HG03097 (cell line): ENCODE results near the gene NOVA2.

Experiments
- ATAC-seq: cut with Tn5 transposase; IDR thresholded peaks from one replicate; pipeline ENCODE4 v1.9.1; 2021; ENCODE audit not compliant: unreplicated experiment, low FRiP score

NOVA2 gene

DNA sequence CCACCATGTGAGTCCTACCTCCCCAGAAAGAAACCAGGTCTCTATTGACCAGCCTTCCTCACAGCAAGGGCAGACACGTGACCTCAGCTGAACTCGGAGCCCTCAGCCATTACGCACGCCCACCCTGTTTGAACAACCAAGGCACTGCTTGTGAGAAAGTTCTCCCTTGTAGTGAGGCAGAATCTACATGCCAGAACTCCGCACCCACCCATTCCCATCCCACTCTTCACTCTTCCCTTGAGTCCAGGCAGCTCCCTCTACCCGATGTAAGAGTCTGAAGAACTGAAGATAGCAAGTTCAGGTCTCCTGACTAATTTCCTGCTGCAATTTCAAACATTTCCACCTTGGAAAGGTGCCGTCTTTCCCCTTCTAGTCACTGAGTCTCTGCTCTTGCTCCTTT lies 6.4 kb downstream of the NOVA2 start:
- ATAC-seq: no peak

DNA sequence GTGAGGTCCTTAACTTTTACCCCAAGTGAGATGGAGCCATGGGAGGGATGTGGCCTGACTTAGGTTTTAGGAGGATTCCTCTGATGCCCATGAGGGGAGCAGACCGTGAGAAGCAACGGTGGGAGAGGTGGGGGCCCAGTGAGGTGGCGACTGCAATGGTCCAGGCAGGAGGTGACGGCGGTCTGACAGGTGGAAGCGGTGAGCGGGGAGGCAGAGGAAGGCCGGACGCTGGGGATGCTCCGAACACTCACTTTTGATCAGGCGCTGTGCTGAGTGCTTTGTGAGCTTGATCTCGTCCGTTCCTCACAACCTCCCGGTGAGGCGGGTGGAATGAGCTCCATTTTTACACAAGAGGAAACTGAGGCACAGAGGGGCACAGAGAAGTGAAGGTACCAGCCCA lies 11.6 kb downstream of the NOVA2 start:
- no peak for ATAC-seq

DNA sequence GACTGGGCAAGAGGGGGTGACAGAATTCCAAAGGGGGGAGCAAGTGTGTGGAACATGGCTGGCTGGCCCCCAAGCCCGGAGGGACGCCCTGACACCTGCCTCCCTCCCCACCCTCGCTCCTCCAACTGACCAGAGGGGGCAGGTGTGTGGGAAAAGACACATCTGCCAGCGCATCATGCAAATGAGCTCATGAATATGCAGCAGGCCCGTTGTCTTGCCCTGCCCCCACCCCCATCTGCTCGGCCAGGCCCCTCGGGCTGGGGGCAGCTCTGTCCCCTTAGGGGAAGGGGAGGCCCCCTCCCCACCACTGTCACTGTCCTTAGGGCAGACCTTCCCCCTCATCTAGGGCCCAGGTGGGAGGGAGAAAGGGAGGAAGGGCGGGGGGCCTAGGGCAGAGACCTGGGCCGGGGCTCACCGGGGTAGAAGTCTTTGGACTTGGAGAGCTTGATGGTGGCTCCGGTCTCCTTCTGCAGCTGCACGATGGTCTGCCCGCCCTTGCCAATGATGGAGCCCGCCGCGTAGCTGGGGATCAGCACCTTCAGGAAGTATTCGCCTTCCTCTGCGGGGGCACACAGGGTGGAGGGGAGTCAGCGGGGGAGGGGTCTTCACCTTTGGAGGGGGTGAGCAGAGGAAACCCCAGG lies 12.9 kb downstream of the NOVA2 start:
- ATAC-seq: no peak

DNA sequence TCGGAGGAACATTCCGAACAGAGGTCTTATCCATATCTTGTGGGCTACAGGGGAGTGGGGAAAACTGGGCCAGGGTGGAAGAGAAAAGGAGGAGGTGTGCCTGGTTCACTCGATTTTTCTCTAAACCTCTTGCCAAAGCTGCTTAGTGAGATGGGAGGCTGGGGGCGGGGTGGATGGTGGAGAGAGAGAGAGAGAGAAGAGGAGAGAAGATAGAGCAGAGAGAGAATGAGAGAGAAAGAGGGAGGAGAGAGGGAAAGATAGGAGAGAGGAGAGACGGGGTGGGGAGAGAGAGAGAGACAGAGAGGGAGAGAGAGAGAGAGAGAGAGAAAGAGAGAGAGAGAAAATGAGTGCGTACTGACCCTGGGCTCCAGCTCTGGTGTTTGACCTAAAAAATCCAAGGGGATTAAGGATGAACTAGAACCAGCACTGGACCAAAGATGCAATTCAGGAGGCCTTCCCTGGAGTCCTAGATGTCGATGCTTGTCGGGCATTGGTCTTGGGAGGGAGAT lies 14.1 kb downstream of the NOVA2 start:
- ATAC-seq: no peak

DNA sequence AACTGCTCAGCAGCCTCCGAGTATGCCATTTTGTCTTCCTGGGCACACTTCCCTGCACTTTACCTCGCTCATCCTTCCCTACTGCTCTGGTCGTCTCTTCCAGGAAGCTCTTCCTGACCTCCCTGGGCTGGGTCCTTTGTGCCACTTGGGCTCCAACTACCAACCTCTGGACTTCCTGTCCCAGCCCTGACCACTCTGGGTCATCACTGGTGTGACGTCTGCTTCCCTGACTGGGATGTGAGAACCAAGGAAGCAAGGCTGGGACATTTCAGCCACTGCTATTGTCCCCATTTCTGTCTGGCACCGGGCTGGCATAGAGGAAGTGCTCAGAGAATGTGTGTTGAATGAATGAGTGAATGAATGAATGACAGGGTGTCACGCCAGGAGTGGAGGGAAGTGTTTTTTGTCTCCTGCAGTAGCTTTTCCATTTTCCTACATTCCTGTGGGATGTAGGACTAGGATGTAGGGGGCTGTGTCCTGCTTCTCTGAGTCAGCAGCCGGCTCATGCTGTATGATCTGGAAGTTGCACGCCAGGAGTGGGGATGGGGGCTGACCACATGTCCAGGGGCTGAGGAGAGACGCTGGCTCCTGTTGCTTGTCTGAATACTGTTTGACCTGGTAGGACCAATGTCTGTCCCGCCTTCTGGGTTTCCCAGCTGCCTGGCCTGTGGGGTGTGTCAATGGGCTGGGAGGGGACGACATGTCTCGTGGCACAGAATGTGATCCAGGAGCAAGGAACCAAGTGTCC lies 14.7 kb downstream of the NOVA2 start:
- ATAC-seq: no peak

DNA sequence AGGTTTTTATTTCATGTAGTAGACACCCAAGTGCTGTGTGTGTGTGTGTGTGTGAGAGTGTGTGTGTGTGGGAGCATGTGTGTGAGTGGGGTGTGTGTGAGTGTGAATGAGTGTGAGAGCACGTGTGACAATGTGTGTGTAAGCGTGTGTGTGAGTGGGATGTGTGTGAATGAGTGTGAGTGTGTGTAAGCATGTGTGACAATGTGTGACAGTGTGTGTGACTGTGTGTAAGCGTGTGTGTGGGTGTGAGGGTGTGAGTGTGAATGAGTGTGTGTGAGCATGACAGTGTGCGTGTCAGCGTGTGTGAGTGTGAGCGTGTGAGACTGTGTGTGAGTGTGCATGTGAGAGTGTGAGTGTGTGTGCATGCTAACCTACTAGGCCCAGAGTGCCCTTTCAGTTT lies 15.3 kb downstream of the NOVA2 start:
- no peak for ATAC-seq

DNA sequence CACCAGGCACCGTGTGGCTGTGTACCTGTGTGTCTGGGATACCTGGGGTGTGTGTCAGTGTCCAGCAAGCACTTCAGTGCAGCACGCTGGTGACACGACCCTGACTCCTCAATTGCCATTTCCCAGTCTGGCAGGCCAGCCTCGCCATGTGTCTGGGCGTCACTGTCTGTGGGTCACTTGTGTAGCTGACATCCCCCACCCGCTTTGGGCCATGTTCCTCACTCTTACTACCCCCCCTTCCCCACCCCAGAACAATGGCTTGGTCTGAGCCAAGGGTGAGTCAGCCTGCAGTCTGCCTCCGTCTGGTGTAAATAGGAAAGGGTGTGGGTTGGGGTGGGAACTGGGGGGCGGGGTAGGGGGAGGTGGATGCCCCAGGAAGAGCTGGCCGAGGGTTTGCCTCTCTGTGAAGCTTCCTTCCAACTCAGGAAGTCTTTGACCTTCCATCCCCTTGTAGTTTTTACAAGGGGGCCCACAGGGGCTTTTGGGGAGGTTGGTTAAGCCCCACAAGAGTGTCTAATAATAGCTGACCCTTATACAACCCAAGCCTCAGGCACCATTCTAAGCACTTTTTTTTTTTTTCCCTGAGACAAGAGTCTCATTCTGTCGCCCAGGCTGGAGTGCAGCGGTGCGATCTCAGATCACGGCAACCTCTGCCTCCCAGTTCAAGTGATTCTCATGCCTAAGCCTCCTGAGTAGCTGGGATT lies 17.6 kb downstream of the NOVA2 start:
- ATAC-seq: no peak

DNA sequence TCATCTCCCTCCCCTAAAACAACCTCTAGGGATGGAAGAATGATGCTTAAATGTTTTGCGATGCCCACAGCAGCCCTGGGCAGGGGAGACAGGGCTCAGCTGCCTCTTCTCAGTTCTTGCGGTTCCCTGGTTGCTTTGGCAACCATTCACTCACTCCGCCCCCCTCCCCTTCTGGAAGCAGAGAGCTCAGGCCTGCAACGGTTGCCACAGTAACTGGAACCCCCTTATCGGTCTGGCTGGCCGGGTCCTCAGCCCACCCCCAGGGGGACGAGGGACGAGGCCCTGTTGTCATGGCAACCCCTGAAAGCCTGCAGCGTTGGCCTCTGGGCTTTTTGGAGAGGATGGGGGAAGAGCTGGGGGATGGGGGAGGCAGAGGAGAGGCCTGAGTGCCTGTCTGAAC lies 19.5 kb downstream of the NOVA2 start:
- ATAC-seq: no peak

DNA sequence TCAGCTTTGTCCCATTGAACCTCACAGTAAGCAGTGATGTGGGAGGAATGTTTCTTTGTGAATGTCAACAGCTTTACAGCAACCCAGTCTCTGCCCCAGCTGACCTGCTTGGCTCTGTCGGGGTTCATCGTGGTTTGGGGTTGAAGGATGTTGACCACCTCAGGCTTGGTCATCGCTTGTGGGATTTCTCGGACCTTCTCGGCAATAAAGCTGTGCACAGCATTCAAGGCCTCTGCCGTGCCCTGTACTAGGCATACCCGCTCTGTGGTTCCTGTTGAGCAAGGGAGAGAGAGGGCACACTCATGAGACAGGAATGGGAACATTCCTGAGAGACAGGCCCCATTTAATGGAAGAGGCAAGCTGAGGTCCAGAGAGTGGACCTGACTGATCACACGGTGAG lies 20.0 kb downstream of the NOVA2 start:
- no peak for ATAC-seq

DNA sequence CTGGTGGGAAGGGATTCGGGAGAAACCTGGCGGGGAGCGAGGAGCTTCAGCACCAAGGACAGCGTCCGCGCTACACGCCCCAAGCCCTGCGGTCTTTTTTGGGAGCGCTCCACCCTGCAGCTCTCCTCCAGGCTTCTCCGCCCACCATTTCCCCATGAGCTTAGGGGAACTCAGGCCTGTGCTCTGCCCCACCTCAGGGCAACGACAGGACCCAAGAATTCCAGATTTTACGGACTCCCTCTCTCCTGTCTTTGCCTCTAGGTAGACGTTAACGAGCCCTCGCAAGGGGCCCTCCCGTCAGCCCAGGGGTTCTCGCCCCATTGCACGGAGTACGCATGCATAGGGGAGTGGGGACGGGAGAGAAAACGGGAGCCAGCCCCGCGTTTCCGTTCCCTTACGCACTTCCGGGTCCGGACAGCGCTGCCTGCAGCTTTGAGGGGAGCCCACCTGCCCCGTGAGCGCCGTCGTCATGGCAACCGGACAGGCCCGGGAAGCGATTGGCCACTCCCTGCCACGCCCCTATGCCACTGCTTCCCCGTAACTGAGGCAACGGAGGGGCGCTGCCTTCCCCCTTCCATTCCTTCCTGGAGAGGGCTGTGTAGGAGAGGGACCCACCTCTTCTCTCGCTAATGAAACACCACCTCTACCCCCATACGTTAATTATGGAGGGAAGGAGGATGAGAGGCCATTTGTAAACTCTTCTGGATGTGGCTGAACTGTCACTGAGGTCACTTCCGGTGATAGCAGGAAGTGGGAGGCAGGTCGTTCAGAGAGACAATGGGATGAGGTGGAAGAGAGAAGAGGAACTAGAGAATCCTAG lies 20.8 kb downstream of the NOVA2 start:
- ATAC-seq: no peak

DNA sequence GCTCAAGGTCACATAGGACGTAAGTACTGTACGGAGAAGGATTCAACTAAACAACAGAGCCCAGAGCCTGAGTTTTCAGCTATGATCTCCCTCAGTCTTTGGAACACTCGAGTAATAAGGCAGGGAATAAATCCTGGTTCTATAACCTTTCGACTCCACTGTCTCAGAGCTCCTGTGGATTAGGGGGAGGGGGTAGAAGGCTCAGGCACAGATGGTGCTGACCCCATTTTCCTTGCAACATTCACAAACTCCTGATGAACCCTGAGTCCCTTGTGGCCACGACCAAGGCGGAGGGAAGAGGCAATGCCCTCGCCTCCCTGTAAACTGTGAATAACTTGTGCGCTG lies 21.4 kb downstream of the NOVA2 start:
- no peak for ATAC-seq

DNA sequence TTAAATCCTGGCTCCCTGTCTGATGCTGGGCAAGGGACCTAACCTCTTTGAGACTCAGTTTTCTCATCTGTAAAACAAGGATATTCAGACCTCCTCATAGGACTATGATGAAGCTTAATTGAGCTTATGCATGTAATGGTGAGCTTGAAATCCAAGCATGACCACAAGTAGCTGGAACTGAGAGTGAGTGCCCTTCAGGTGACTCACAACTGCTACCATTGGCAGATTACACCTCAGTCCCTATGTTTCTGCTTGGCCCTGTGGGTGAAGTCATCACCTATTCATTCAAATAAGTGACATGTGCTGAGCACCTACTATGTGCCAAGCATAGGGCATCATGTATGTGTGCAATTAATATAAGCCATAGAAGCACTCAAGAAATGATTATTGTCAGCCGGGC lies 25.7 kb downstream of the NOVA2 start:
- ATAC-seq: no peak

DNA sequence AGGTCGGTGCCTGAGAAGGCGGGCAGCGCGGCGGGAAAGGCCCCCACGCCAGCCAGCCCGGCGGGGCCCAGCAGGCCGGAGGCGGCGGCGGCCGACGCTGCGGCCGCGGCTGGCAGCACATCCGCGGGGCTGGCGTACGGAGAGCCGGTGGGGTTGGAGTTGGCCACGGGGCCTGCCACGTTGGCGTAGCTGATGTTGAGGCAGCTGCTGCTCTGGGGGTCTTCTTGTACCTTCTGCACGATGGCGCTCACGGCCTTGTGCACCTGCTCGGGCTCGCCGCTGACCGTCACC lies 33.2 kb downstream of the NOVA2 start:
- no peak for ATAC-seq

DNA sequence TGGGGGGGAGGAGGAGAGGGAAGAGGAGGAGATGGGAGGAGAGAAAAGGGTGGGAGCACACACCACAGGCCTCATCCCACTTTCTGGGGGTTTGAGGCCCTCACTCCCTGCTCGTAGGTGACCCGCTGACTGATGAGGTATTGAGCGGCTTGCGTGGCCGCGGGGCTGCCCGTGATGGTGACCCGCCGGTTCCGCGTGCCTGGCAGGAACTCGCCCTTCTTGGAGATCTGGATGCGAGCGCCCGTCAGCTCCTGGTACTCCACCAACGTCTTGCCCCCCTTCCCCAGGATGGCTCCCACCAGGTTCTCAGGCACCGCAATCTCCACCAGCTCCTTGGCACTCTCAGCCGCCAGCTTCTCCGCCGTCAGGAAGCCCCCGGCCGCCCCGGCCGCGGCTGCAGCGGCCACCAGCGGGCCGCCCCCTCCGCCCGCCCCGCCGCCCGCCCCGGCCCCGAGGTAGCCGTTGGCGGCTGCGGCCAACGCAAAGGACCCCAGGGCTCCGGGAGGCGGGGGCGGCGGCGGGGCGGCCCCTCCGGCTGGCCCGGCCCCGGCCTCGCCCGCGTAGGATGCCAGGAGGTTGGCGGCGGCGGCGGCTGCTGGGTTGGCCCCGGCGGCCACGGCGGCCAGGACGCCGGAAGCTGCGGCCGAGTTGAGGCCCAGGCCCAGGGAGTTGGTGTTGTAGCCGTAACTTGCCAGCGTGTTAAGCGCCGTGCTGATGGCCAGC lies 33.7 kb downstream of the NOVA2 start:
- ATAC-seq: no peak

DNA sequence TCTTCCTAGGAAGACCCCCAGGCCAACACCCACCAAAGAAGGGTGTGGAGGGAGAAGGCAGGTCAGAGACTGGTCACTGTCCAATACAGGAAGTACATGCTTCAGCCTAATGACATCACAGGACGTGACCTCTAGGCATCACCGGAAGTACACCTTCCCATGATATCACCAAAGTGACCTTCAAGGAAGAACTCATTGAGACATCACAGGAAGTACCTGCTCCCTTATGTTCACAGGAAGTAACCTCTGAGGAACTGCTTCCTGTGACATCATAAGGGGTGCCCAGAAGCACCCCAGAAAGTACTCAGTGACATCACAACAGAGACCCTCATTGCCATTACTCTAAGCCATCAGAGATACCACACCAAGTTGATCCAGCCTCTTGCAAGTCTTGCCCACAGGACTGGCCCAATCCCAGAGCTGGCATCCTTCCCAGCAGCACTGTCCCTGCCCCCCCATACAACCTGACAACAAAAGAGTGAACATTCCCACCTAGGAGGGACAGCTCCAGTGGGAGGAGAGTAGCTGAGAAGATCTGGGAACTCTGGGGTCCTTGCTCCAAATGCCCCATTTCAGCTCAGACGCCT lies 34.8 kb downstream of the NOVA2 start:
- ATAC-seq: no peak

DNA sequence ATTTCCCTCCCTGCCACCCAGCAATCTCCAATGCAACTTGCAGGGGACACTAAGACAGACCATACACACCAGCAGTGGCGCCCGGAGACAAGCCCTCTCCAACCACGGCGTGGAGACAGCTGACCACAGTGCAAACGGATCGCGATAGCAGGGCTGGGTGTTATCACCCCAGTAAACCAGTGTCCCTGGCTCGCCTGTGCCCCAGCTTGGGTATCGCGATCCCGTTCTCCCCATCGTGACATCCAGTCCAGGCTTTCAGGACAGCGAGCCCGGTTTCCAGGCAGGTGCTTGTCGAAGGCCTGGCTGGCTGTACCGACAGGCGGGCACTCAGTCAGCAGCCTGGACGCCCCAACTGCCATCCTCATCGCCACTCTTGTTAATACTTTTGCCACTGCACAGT lies 38.4 kb downstream of the NOVA2 start:
- ATAC-seq: no peak

DNA sequence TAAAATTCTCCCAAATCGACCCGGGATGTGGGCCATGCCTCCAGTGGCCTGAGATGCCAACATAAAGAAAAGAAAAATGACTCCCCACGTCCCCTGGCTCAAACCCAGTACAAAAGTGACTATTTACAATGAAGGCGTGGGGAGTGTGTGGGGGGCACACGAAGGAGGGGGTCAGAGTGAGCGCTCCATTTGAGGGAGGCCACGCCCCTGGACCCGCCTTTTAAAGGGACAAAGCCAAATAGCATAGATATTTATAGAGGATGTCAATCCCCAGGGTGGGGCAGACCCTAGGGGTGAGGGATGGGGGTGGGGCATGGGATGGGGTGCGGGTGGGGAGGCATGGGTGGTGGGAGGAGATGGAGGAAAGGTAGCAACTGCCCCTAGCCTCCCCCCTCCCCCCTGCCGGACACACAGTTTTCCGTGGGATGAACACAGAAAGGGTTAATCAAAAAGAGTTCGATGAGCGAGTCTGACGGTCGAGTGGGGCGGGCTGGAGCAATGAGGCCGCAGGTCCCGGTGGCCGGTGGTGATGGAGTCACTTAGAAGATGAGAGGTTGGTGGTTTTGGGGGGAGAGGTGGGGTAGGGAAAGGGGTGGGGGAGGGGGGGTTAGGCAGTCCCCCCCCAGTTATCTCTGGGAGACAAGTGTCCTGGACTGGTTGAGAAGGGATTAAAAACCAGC lies 39.0 kb downstream of the NOVA2 start:
- ATAC-seq: no peak

DNA sequence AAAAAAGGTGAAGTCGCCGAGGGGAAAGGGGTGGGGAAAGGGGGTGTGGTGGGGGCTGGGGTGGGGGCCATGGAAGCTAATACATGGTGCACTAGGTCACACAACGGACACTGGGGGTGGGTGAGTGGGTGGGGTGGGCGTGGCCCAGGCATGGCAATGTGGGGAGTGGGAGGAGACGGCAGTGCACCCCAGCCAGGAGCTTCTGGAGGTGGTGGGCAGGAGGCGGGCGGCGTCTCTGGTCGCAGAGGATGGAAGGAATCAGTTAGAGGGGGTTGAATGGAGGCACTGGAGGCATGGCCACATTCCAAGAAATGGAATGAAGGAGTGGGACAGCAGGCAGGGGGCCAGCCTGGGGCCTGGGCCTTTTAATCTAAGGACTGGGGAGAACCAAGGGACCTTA lies 39.9 kb downstream of the NOVA2 start:
- ATAC-seq: no peak

DNA sequence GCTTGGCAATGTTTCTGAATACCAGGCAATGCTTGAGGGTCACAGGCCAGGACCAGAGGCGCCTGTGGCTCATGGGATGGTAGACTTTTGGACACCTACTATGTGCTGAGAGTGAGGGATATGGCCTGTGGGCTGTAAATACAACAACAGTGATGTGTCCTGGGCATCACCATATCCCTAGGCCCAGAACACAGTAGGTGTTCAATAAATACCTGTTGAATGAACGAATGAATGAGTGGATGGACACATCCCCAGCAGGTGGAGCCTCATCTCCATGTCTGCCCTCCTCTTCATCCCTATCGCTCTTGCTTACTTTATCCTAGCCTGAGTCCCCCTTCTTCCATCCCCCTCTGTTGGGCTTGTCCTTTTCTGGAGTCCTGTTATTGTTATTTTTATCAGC lies 42.6 kb downstream of the NOVA2 start:
- ATAC-seq: no peak

DNA sequence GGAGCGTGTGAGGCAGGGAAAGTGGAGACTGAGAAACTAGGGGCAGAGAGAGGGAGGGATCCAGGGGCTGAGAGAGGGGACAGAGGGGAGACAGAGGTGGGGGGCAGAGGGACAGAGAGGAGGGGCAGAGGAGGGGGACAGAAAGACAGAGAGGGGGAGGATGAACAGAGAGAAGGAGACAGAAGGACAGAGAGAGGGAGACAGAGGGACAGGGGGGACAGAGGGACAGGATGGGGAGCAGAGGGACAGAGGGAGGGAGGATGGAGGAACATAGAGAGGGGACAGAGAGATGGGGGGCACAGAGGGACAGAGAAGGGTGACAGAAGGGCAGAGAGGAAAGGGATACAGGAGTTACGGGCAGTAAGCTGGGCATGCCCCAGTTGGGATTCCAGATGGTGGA lies 44.4 kb downstream of the NOVA2 start:
- no peak for ATAC-seq
